OCI-LY1 (cell line): ENCODE measurements around the gene ZFTA.
"Not testable (repeated sequence)": the region's sequence is repeated elsewhere in the genome, so short reads cannot be mapped to it uniquely, and the experiment has no call there.

Experiments used
- H2AFZ ChIP-seq: fragments of 200-600 bp; sonication (generic), shearing (Covaris generic); 2 replicates; pipeline ENCODE4 v1.6.0; 2014; ENCODE audit warnings: antibody characterized with exemption, mild to moderate bottlenecking, low read length
- H3F3A ChIP-seq: fragments of 200-600 bp; sonication (generic), shearing (Covaris generic); 2 replicates; pipeline ENCODE4 v1.6.0; 2014; ENCODE audit warnings: mild to moderate bottlenecking, antibody characterized with exemption, low read length, moderate library complexity; ENCODE audit not compliant: insufficient read depth
- H3K27ac ChIP-seq: fragments of 200-600 bp; sonication (generic); 2 replicates; pipeline ENCODE4 v1.5.1; 2014; ENCODE audit warnings: low read length, mixed run types, mild to moderate bottlenecking, low read depth; ENCODE audit not compliant: poor library complexity, severe bottlenecking
- H3K27me3 ChIP-seq: fragments of 200-600 bp; sonication (generic); 2 replicates; pipeline ENCODE4 v1.6.0; 2014; ENCODE audit warnings: antibody characterized with exemption, mild to moderate bottlenecking, low read length, moderate library complexity; ENCODE audit not compliant: insufficient read depth
- H3K36me3 ChIP-seq: fragments of 200-600 bp; sonication (generic); 2 replicates; pipeline ENCODE4 v1.6.1; 2014; ENCODE audit warnings: mild to moderate bottlenecking, antibody characterized with exemption, low read length, moderate library complexity, mixed read lengths; ENCODE audit not compliant: insufficient read depth
- H3K4me1 ChIP-seq: fragments of 200-600 bp; sonication (generic); 2 replicates; pipeline ENCODE4 v1.5.1; 2014; ENCODE audit warnings: mild to moderate bottlenecking, low read length, moderate library complexity; ENCODE audit not compliant: insufficient read depth, severe bottlenecking
- H3K4me2 ChIP-seq: fragments of 200-600 bp; sonication (generic), shearing (Covaris generic); 2 replicates; pipeline ENCODE4 v1.6.1; 2014; ENCODE audit warnings: low read length
- H3K4me3 ChIP-seq: fragments of 200-600 bp; sonication (generic); 2 replicates; pipeline ENCODE4 v1.5.1; 2014; ENCODE audit warnings: low read length, low read depth, mild to moderate bottlenecking, mixed read lengths; ENCODE audit not compliant: poor library complexity, severe bottlenecking
- H3K79me2 ChIP-seq: fragments of 200-600 bp; shearing (Covaris generic); 2 replicates; pipeline ENCODE4 v1.6.1; 2016; ENCODE audit warnings: mixed run types, low read length, mixed read lengths; ENCODE audit not compliant: insufficient read depth
- H3K9ac ChIP-seq: fragments of 200-600 bp; sonication (generic), shearing (Covaris generic); 2 replicates; pipeline ENCODE4 v1.6.1; 2014; ENCODE audit warnings: mild to moderate bottlenecking, low read length, mixed read lengths
- H3K9me2 ChIP-seq: fragments of 200-600 bp; sonication (generic), shearing (Covaris generic); 2 replicates; pipeline ENCODE4 v1.6.1; 2014; ENCODE audit warnings: low read depth, mild to moderate bottlenecking, low read length, mixed read lengths
- H3K9me3 ChIP-seq: fragments of 200-600 bp; shearing (Covaris generic); 2 replicates; pipeline ENCODE4 v1.6.1; 2014; ENCODE audit warnings: low read length, mixed read lengths
- H4K20me1 ChIP-seq: fragments of 200-600 bp; sonication (generic), shearing (Covaris generic); 2 replicates; pipeline ENCODE4 v1.6.0; 2016; ENCODE audit warnings: mild to moderate bottlenecking, low read length; ENCODE audit not compliant: insufficient read depth
- CTCF ChIP-seq: fragments of 200-600 bp; sonication (generic), shearing (Covaris generic); IDR thresholded peaks from 2 replicates; pipeline ENCODE4 v1.5.1; 2017; ENCODE audit warnings: mild to moderate bottlenecking, antibody characterized with exemption, low read length, moderate library complexity, mixed read lengths
- EZH2 ChIP-seq: fragments of 200-600 bp; sonication (generic), shearing (Covaris generic); IDR thresholded peaks from 2 replicates; pipeline ENCODE4 v1.8.0; 2017; ENCODE audit warnings: borderline replicate concordance, mixed run types, mild to moderate bottlenecking, antibody characterized with exemption, low read length, moderate library complexity, mixed read lengths

ZFTA gene

GRCh38 chr11:63813035-63813562 is 44.5 kb upstream of the ZFTA start, which contains the start of gene SPINDOC:
SPINDOC (plus strand) TSS chr11:63813456; CDS start chr11:63813687, 231 bp downstream.
- no peaks in the 10 kb centered on the region for H3K9me3 ChIP-seq
- no peaks in the 10 kb centered on the region for H3K9me2 ChIP-seq
- H3K36me3 ChIP-seq, result peaks cover 33% of the 10 kb centered on the region
- peak within 1 kb of the TSS; percentile 99 for H3K4me3 ChIP-seq
- peaks cover 23% of the 10 kb centered on the region for H3K79me2 ChIP-seq
- no peaks in the 10 kb centered on the region for H4K20me1 ChIP-seq
- peaks cover 18% of the 10 kb centered on the region for H3K4me1 ChIP-seq
- H3K9ac ChIP-seq, result peak within 1 kb of the TSS; percentile 99
- H3K27ac ChIP-seq, result peak within 1 kb of the TSS; percentile 69
- TF ChIP-seq EZH2 (no peak), CTCF (no peak)
- H2AFZ ChIP-seq, result no peak within 1 kb of the TSS
- H3K4me2 ChIP-seq, result peak within 1 kb of the TSS; percentile 92
- H3K27me3 ChIP-seq, result no peaks in the 10 kb centered on the region
- H3F3A ChIP-seq, result no peaks in the 10 kb centered on the region

DNA sequence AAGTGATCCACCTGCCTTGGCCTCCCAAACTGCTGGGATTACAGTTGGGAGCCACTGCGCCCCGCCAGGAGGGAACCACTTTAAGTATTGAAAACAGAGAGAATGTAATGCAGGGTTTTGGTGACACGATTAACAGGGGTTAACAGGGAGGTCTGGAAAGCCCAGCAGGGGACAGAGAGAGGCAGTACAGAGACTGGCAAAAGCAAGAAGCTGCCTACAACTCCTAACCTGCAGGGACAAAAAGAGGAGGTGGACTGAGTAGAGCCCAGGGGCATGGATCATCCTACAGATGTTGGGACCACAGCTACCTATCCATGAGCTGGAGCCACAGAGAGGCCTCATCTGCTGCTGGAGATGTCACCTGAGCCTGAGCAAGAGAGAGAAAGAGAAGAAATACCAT is 42.9 kb upstream of the ZFTA start:
- TF ChIP-seq CTCF (no peak), EZH2 (no peak)
- Histone ChIP-seq H4K20me1 (no peaks in the 10 kb centered on the region), H3K4me3 (no peak overlapping the region)

DNA sequence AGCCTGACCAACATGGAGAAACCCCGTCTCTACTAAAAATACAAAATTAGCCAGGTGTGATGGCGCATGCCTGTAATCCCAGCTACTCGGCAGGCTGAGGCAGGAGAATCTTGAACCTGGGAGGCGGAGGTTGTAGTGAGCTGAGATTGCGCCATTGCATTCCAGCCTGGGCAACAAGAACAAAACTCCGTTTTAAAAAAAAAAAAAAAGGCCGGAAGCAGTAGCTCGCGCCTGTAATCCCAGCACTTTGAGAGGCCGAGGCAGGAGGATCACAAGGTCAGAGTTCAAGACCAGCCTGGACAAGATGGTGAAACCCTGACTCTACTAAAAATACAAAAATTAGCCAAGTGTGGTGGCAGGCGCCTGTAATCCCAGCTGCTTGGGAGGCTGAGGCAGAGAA is 41.8 kb upstream of the ZFTA start:
- H3K36me3 ChIP-seq, H3K27me3 ChIP-seq, H3F3A ChIP-seq, H3K27ac ChIP-seq, H3K9ac ChIP-seq, H3K9me3 ChIP-seq, H4K20me1 ChIP-seq, H3K4me2 ChIP-seq, H3K4me3 ChIP-seq, H2AFZ ChIP-seq, H3K9me2 ChIP-seq: not testable (repeated sequence)
- Histone ChIP-seq H3K79me2 (peaks cover 13% of the 10 kb centered on the region), H3K4me1 (peaks cover 17% of the 10 kb centered on the region)

More for the DNA sequence above, 42.9 kb upstream of the ZFTA start:
- Histone ChIP-seq H3K27me3 (no peaks in the 10 kb centered on the region), H2AFZ (no peak overlapping the region), H3K27ac (no peak overlapping the region), H3K4me1 (peaks cover 18% of the 10 kb centered on the region), H3K4me2 (no peak overlapping the region), H3K36me3 (peaks cover 19% of the 10 kb centered on the region), H3K79me2 (peaks cover 23% of the 10 kb centered on the region), H3K9ac (no peak overlapping the region), H3F3A (no peaks in the 10 kb centered on the region), H3K9me3 (no peaks in the 10 kb centered on the region), H3K9me2 (no peaks in the 10 kb centered on the region)

DNA sequence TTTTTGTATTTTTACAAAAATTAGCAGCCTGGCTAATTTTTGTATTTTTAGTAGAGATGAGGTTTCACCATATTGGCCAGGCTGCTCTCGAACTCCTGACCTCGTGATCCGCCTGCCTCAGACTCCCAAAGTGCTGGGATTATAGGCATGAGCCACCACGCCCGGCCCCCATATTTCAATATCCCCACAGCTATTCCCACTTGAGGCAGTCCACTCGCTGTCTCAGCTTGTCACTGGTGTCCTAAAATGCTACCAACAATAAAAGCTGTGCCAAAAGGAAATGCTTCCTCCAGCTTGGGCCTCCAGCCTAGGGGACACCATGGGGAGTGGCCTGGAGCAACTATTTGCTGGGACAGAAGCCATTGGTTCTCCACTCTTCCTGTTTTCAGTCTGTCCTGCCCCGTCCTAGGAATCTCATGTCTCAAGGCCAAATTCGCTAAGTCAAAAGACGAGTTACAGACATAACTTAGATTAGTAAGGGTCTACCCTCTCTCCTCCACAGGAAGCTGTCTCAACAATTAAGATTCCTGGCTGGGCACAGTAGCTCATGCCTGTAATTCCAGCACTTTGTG is 37.4 kb upstream of the ZFTA start:
- H3K9ac ChIP-seq, result no peak overlapping the region
- H3K79me2 ChIP-seq, result no peaks in the 10 kb centered on the region
- H3F3A ChIP-seq, result no peaks in the 10 kb centered on the region
- no peaks in the 10 kb centered on the region for H3K9me3 ChIP-seq
- H3K27me3 ChIP-seq, result 0 out of 2 replicates have a peak, but pooled peaks cover 5% of the 10 kb centered on the region
- no peak overlapping the region for H3K27ac ChIP-seq
- H4K20me1 ChIP-seq, result no peaks in the 10 kb centered on the region
- H3K9me2 ChIP-seq, result no peaks in the 10 kb centered on the region
- H3K4me2 ChIP-seq, result no peak overlapping the region
- peaks cover 5% of the 10 kb centered on the region for H3K4me1 ChIP-seq
- no peak overlapping the region for H2AFZ ChIP-seq
- no peak overlapping the region for H3K4me3 ChIP-seq
- TF ChIP-seq EZH2 (no peak), CTCF (no peak)
- H3K36me3 ChIP-seq, result no peaks in the 10 kb centered on the region
